Uterus (tissue), 4 donors: ENCODE data around the gene PARP8. TPM values are rescaled to one million over a fixed set of nuclear protein-coding genes. Genes with fewer than 3 reads are reported as not detected.

Source experiments
- DNase-seq, 2 donors: peaks; one replicate each; pipeline ENCODE4 v3.0.0-alpha.2; 2019 to 2020
- H3K27ac ChIP-seq, 2 donors: fragments of 200-600 bp; sonication (generic); 1 replicate in 1 of 2; 2 replicates in 1 of 2; pipeline ENCODE4 v1.5.1; 2016 to 2018
- H3K27me3 ChIP-seq, 2 donors: fragments of 200-600 bp; sonication (generic); one replicate each; pipeline ENCODE4 v1.5.1; 2018 to 2019; ENCODE audit warnings: control low read depth in 1 of 2
- H3K36me3 ChIP-seq, 2 donors: fragments of 200-600 bp; sonication (generic); one replicate each; pipeline ENCODE4 v1.5.1; 2019; ENCODE audit warnings: control low read depth in 1 of 2
- H3K4me1 ChIP-seq, 2 donors: fragments of 200-600 bp; sonication (generic); one replicate each; pipeline ENCODE4 v1.5.1; 2018 to 2019; ENCODE audit warnings: control low read depth in 1 of 2
- H3K4me3 ChIP-seq, 2 donors: fragments of 200-600 bp; sonication (generic); 1 replicate in 1 of 2; 2 replicates in 1 of 2; pipeline ENCODE4 v1.5.1; 2018 to 2019; ENCODE audit warnings: mild to moderate bottlenecking in 1 of 2
- H3K9me3 ChIP-seq, 2 donors: fragments of 200-600 bp; sonication (generic); one replicate each; pipeline ENCODE4 v1.5.1; 2019; ENCODE audit warnings: control low read depth in 1 of 2
- CTCF ChIP-seq, 4 experiments: fragments of 200-600 bp in 2 of 4; fragments of 450-650 bp in 2 of 4; sonication (generic) in 2 of 4; IDR thresholded peaks; one replicate each; pipeline ENCODE4 v1.5.1; 2016 to 2019; ENCODE audit warnings: antibody characterized with exemption in 4 of 4, mild to moderate bottlenecking in 2 of 4, moderate library complexity in 1 of 4
- POLR2A ChIP-seq, 2 donors: fragments of 450-650 bp; IDR thresholded peaks; one replicate each; pipeline ENCODE4 v1.6.1; 2016; ENCODE audit warnings: antibody characterized with exemption in 2 of 2, mild to moderate bottlenecking in 1 of 2, moderate library complexity in 1 of 2
- intact Hi-C: fragments of 100-400 bp; cut with DNase I; formaldehyde crosslinking; loops from one replicate; pipeline ENCODE4 v1.15.1; 2023; ENCODE audit warnings: low total_unique reads
- total RNA-seq, 4 donors: library from RNA; depleted of rRNA in 3 of 4; stranded (reverse); fragments of >200 nt in 3 of 4; gene quantifications; one replicate each; pipeline versions ENCODE4 v1.1.0 to v1.2.4, GENCODE V29; 2014 to 2023
- donor health status: DM: yes; HTN: yes; CAD: no.

Gene PARP8
- total RNA-seq, 4 donors from 2014 or later = 2.3 to 23.8 (median 22.9) TPM

GRCh38 chr5:50716134-50716533, 49.7 kb downstream of the PARP8 start:
- no peaks in the 10 kb centered on the region for H3K36me3 ChIP-seq
- H3K4me1 ChIP-seq = no peaks in the 10 kb centered on the region
- intact Hi-C loops = no loop called here
- no peak for TF ChIP-seq CTCF (IDR thresholded peaks at IDR 0.05)
- no peak for TF ChIP-seq POLR2A (IDR thresholded peaks at IDR 0.05)
- no peaks in the 10 kb centered on the region for H3K9me3 ChIP-seq
- DNase-seq = no peak
- H3K4me3 ChIP-seq = no peak overlapping the region
- no peaks in the 10 kb centered on the region for H3K27me3 ChIP-seq
- no peak overlapping the region for H3K27ac ChIP-seq

GRCh38 chr5:50717651-50718050, 51.2 kb downstream of the PARP8 start:
- H3K4me3 ChIP-seq = no peak overlapping the region
- no peaks in the 10 kb centered on the region for H3K27me3 ChIP-seq
- intact Hi-C loops = no loop called here
- no peak for DNase-seq
- no peaks in the 10 kb centered on the region for H3K9me3 ChIP-seq
- no peaks in the 10 kb centered on the region for H3K4me1 ChIP-seq
- H3K36me3 ChIP-seq = no peaks in the 10 kb centered on the region
- no peak overlapping the region for H3K27ac ChIP-seq
- TF ChIP-seq POLR2A (IDR thresholded peaks at IDR 0.05) (no peak), CTCF (IDR thresholded peaks at IDR 0.05) (no peak)

GRCh38 chr5:50720061-50720710, 53.7 kb downstream of the PARP8 start:
- no peak overlapping the region for H3K4me3 ChIP-seq

GRCh38 chr5:50722223-50722622, 55.8 kb downstream of the PARP8 start:
- intact Hi-C loops = no loop called here
- DNase-seq = no peak
- Histone ChIP-seq H3K4me3 (no peak overlapping the region), H3K27me3 (no peaks in the 10 kb centered on the region), H3K9me3 (no peaks in the 10 kb centered on the region), H3K4me1 (no peaks in the 10 kb centered on the region), H3K36me3 (no peaks in the 10 kb centered on the region), H3K27ac (no peak overlapping the region)
- no peak for TF ChIP-seq POLR2A (IDR thresholded peaks at IDR 0.05)
- TF ChIP-seq CTCF (IDR thresholded peaks at IDR 0.05) = no peak

More at GRCh38 chr5:50720061-50720710, 53.7 kb downstream of the PARP8 start:
- Histone ChIP-seq H3K4me1 (no peaks in the 10 kb centered on the region), H3K27me3 (no peaks in the 10 kb centered on the region), H3K36me3 (no peaks in the 10 kb centered on the region), H3K27ac (no peak overlapping the region), H3K9me3 (no peaks in the 10 kb centered on the region)
- TF ChIP-seq CTCF (IDR thresholded peaks at IDR 0.05) (no peak), POLR2A (IDR thresholded peaks at IDR 0.05) (no peak)
- DNase-seq = no peak
- intact Hi-C loops = no loop called here

GRCh38 chr5:50724262-50724661, 57.8 kb downstream of the PARP8 start:
- DNase-seq = no peak
- no peaks in the 10 kb centered on the region for H3K4me1 ChIP-seq
- H3K9me3 ChIP-seq = no peaks in the 10 kb centered on the region
- no peak overlapping the region for H3K27ac ChIP-seq
- no peaks in the 10 kb centered on the region for H3K36me3 ChIP-seq
- no peak for TF ChIP-seq POLR2A (IDR thresholded peaks at IDR 0.05)
- no peak for TF ChIP-seq CTCF (IDR thresholded peaks at IDR 0.05)
- no peak overlapping the region for H3K4me3 ChIP-seq
- H3K27me3 ChIP-seq = no peaks in the 10 kb centered on the region
- intact Hi-C loops = no loop called here
